ENCODE measurements around the gene HS6ST1.

Gene HS6ST1

GRCh38 chr2:128237911-128238697 is 80.6 kb downstream of the HS6ST1 start:
- DNase-seq (ENCODE audit: low spot score), result no peak

GRCh38 chr2:128237081-128237534 is 81.6 kb downstream of the HS6ST1 start:
- DNase-seq (ENCODE audit: low spot score), result no peak

GRCh38 chr2:128236491-128237035 is 82.1 kb downstream of the HS6ST1 start:
- no peak for DNase-seq (ENCODE audit: low spot score)

GRCh38 chr2:128235581-128235980 is 83.1 kb downstream of the HS6ST1 start:
- DNase-seq (ENCODE audit: low spot score), result no peak

- no peak for DNase-seq (ENCODE audit: low spot score)
These were observed 84.1 kb downstream of the HS6ST1 start for GRCh38 chr2:128234613-128235012.

- DNase-seq (ENCODE audit: low spot score), result no peak
These were observed 84.8 kb downstream of the HS6ST1 start for GRCh38 chr2:128233790-128234395.

- DNase-seq (ENCODE audit: low spot score), result peak; percentile 76
These were observed 85.5 kb downstream of the HS6ST1 start for GRCh38 chr2:128232965-128233789.

- DNase-seq (ENCODE audit: low spot score), result no peak
These were observed 89.8 kb downstream of the HS6ST1 start for GRCh38 chr2:128228894-128229293.

GRCh38 chr2:128227862-128228261 is 90.8 kb downstream of the HS6ST1 start:
- DNase-seq (ENCODE audit: low spot score), result no peak

- DNase-seq (ENCODE audit: low spot score), result no peak
These were observed 98.8 kb downstream of the HS6ST1 start for GRCh38 chr2:128219891-128220290.

GRCh38 chr2:128217671-128218070 is 101.0 kb downstream of the HS6ST1 start:
- DNase-seq (ENCODE audit: low spot score), result no peak

- DNase-seq (ENCODE audit: low spot score), result no peak
These were observed 102.6 kb downstream of the HS6ST1 start for GRCh38 chr2:128215897-128216642.

Measured in CD4-positive, alpha-beta T cell treated with Interleukin-15 for 4 hours (primary cell).